Stimulated activated CD8-positive, alpha-beta memory T cell treated with anti-CD3 and anti-CD28 coated beads, Interleukin-2, amount 100 ng/mL, for 1 hour (primary cell): ENCODE data around the gene ZBTB47.

Experiments
- DNase-seq, 2 donors: peaks; one replicate each; pipeline ENCODE4 v3.0.0-alpha.2; 2020; ENCODE audit warnings: low read depth in 2 of 2

The ZBTB47 gene

GRCh38 chr3:42652611-42653302, 740 bp upstream of the ZBTB47 start:
- DNase-seq, result no peak

DNA sequence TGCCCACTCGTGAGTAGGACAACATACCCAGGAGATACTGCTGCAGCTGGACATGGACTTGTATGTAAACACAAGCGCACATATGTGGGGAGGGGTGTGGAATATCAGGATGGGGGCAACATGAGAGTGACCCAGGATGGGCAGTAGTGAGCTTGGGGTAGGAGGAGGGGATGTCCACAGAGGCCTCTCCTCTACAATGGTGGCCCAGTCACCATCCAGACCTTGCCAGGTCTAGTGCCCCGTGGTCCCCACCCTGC, 266 bp upstream of the ZBTB47 start:
- no peak for DNase-seq

DNA sequence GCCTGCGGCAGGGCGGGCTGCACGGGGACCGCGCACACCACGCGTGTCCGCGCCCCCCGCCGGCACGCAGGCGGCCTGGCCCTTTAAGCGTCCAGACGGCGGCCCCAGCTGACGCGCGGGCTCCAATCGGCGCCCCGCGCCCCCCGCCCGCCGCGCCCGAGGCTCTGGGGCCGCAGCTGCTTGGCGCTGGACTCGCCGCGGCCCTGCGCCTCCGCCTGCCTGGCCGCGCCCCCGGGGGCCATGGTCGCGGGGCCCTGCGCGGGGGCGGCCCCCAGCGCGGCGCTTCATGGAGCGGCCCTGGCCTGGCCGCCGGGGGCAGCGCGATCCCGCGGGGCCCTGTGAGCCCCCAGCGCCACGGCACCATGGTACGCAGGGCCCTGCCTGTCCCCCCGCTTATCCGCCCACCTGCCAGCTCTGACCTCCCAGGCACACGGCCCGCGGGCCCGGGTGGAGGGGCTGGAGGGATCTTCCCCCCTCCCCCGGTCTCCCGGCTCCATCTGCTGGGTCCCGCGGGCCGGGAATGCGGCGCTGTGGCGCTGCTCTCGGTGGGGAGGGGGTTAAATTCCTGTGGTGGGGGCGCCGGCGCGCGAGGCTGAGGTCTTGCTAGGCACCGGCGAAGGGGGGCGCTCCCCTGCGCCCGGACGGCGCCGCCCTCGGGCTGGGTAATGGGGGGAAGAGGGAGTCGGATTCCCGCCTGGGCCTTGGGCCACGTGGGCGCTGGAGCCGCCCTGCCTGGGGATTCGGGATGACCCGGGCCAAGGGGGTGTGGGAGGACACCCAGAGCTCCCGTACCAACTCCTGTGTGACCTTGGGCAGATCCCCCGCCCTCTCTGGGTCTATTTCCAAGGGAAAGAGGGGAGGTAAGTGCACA, 1.1 kb downstream of the ZBTB47 start:
- no peak for DNase-seq

DNA sequence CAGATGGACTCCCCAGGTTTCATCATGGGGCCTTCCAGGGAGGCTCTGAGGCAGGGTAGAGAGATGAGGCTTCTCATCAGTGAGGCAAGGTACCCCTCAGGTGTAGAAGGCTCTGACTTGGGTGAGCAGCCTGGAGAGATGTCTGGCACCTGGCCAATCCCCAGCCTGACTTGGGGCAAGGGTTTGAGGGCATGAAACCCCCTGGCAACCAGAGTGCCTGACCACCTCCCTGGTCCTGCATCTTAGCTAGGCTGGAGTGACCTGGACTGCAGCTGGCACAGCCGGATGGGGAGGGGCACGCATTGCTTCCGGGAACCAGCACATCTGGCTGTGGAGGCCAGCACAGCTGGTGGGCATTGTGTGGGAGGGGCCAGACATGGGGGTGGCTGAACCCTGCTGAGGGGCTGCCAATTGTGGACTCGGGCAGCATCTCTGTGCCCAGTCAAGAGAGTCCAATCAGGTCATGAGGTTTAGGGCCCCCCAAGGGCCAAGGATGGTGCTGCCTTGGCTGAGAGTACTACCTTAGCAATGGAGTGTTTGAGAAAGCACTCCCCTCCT, 1.9 kb downstream of the ZBTB47 start:
- DNase-seq, result no peak

- DNase-seq, result no peak
Measured at GRCh38 chr3:42655980-42656679, 2.6 kb downstream of the ZBTB47 start.

- no peak for DNase-seq
Measured at GRCh38 chr3:42656680-42657610, 3.4 kb downstream of the ZBTB47 start.

DNA sequence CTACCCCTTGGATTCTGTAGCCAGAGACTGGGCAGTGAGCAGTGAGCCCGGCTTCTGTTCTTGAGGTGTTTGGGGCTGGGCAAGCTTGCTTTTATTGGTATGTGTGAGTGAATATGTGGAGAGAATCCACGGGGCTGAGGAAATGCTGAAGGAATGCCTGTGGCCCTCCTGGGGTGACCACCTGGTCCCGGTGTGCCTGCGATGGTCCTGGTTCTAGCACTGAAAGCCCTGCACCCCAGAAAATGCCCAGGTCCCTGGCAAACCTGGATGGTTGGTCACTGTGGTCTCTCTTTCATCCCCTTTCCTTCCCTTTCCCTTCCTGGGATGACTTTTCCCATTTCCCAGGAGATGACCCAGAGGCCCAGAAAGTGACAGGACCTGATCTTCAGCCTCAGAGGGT, 4.2 kb downstream of the ZBTB47 start:
- DNase-seq, result no peak

- no peak for DNase-seq
Measured at GRCh38 chr3:42658091-42658770, 4.7 kb downstream of the ZBTB47 start.

- no peak for DNase-seq
Measured at GRCh38 chr3:42658771-42659390, 5.4 kb downstream of the ZBTB47 start.

- DNase-seq, result no peak
Measured at GRCh38 chr3:42659451-42660130, 6.1 kb downstream of the ZBTB47 start.

- no peak for DNase-seq
Measured at GRCh38 chr3:42660131-42660715, 6.7 kb downstream of the ZBTB47 start.

DNA sequence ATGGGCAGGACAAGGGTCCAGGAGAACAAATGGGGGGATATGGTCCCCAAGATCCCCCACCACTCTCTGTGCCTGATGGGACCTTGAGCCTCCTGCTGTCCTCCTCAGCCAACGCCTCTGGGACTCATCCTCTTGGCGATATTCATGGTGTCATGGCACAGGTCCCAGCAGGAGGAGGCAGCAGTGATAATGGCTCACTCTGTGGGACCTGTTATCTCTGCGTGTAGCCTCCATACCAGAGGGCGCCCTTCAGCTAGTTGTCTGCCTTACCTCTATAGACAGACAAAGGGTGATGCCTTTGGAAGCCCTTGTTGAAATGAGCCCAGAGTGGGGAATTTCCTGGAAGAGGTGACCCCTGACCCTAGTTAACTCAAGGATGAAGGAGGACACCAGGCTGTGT, 7.4 kb downstream of the ZBTB47 start:
- no peak for DNase-seq

DNA sequence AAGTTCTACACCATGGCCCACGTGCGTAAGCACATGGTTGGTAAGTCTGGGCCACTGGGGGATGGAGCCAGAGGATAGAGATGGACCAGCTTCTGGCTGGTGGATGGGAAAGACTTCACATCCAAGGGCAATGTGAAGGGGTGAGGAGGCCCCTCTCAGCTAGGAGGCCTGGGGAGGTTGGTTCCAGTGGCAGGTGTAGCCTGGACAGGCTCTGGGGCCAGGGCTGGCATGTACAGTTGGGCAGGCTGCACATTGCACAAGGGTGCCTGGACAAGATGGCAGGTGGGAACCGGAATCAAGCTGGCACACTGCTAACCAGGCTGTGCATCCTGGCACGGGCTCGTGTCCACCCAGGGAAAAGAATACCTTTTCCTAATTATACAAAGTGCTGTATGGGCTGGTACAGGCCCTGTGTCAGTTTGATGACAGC, 8.1 kb downstream of the ZBTB47 start:
- no peak for DNase-seq

- DNase-seq, result no peak
Measured at GRCh38 chr3:42662037-42662812, 8.7 kb downstream of the ZBTB47 start.

GRCh38 chr3:42662813-42663535, 9.5 kb downstream of the ZBTB47 start:
- no peak for DNase-seq

- no peak for DNase-seq
Measured at GRCh38 chr3:42663581-42664437, 10.3 kb downstream of the ZBTB47 start.

GRCh38 chr3:42664438-42664803, 10.9 kb downstream of the ZBTB47 start:
- DNase-seq, result no peak
